Left cardiac atrium (tissue), 4 donors: ENCODE data around the gene PRICKLE3. TPM values are rescaled to one million over a fixed set of nuclear protein-coding genes. Genes with fewer than 3 reads are reported as not detected.
A peak's percentile ranks its signal among the peaks of the same experiment; 100 is the strongest.

ENCODE experiments used
- ATAC-seq, 2 donors: fragments of 200-7000 bp; cut with Tn5 transposase; one replicate each; pipeline ENCODE4 v1.9.1; 2020; ENCODE audit warnings: mild to moderate bottlenecking in 2 of 2, moderate library complexity in 2 of 2
- DNase-seq: peaks from one replicate; pipeline ENCODE4 v3.0.0-alpha.2; 2020
- intact Hi-C, 2 donors: fragments of 100-400 bp; cut with DNase I; formaldehyde crosslinking; loops; one replicate each; pipeline versions ENCODE4 v1.14.1 to v1.15.1; 2022 to 2023
- long read RNA-seq: library from polyadenylated mRNA; unstranded; transcript quantifications from one replicate; pipeline ENCODE4 v2.0.0, GENCODE V29; 2021
- total RNA-seq, 2 donors: library from RNA; stranded (reverse); fragmentation: NEBNext Ultra II Directional; extraction: Animal tissue kit (Norgen Biotek cat#: 25700); gene quantifications; one replicate each; pipeline ENCODE4 v1.2.1, GENCODE V29; 2021
- donor health status: DM: no; HTN: yes; CAD: no.
- donor health status: DM: no; HTN: yes; CAD: no; lungs with severe emphysema.
- donor health status: DM: yes; HTN: yes; CAD: no.
- donor health status: Dilated cardiomyopathy.

PRICKLE3 gene
- 10 to 100 TPM in 1 of 2 donors, 1 to 10 TPM in 1; 9.9 to 14.8 TPM for total RNA-seq
- long read RNA-seq, partial matches to known transcripts, result 3 of 7 reads
- long read RNA-seq, other reads (novel, unspliced or antisense), result 1 of 7 reads

GRCh38 chrX:49186125-49187027 lies at the start of gene PRICKLE3:
PRICKLE3 (minus strand) TSS chrX:49186373; CDS start chrX:49186297, 76 bp downstream.
- intact Hi-C loops, result no loop called here
- peak; percentile 89 for DNase-seq
- peak; percentile 45 to 48 for ATAC-seq

- DNase-seq (no peak), ATAC-seq (no peak)
- intact Hi-C loops, result no loop called here
Observed at GRCh38 chrX:49233887-49234555, 47.8 kb upstream of the PRICKLE3 start.

GRCh38 chrX:49233176-49233575 lies 47.0 kb upstream of the PRICKLE3 start, which contains the start of gene CACNA1F:
CACNA1F (minus strand) TSS chrX:49233340; CDS start chrX:49233309, 31 bp downstream.
- intact Hi-C loops, result no loop called here
- ATAC-seq (no peak), DNase-seq (no peak)

GRCh38 chrX:49232525-49232924 lies 46.4 kb upstream of the PRICKLE3 start:
- DNase-seq, result no peak
- intact Hi-C loops, result no loop called here
- no peak for ATAC-seq

GRCh38 chrX:49231333-49232000 lies 45.3 kb upstream of the PRICKLE3 start:
- intact Hi-C loops, result no loop called here
- no peak for ATAC-seq
- DNase-seq, result no peak

GRCh38 chrX:49230500-49231232 lies 44.5 kb upstream of the PRICKLE3 start:
- intact Hi-C loops, result no loop called here
- DNase-seq, result peak; percentile 86
- ATAC-seq, result peak; percentile 64 to 87

GRCh38 chrX:49228185-49228584 lies 42.0 kb upstream of the PRICKLE3 start:
- DNase-seq, result no peak
- ATAC-seq, result no peak
- intact Hi-C loops, result no loop called here

GRCh38 chrX:49227726-49228125 lies 41.6 kb upstream of the PRICKLE3 start:
- ATAC-seq (no peak), DNase-seq (no peak)
- intact Hi-C loops, result no loop called here

GRCh38 chrX:49226946-49227345 lies 40.8 kb upstream of the PRICKLE3 start:
- intact Hi-C loops, result no loop called here
- ATAC-seq (no peak), DNase-seq (no peak)

GRCh38 chrX:49225858-49226257 lies 39.7 kb upstream of the PRICKLE3 start:
- intact Hi-C loops, result no loop called here
- no peak for ATAC-seq
- no peak for DNase-seq

- intact Hi-C loops, result no loop called here
- DNase-seq (no peak), ATAC-seq (no peak)
Observed at GRCh38 chrX:49221868-49222267, 35.7 kb upstream of the PRICKLE3 start.

GRCh38 chrX:49220100-49220499 lies 33.9 kb upstream of the PRICKLE3 start:
- no peak for DNase-seq
- no peak for ATAC-seq
- intact Hi-C loops, result no loop called here

GRCh38 chrX:49214996-49215526 lies 28.9 kb upstream of the PRICKLE3 start:
- ATAC-seq (no peak), DNase-seq (no peak)
- intact Hi-C loops, result no loop called here

GRCh38 chrX:49214416-49214815 lies 28.2 kb upstream of the PRICKLE3 start:
- DNase-seq (no peak), ATAC-seq (no peak)
- intact Hi-C loops, result no loop called here

GRCh38 chrX:49212861-49213260 lies 26.7 kb upstream of the PRICKLE3 start:
- no peak for DNase-seq
- intact Hi-C loops, result no loop called here
- no peak for ATAC-seq

GRCh38 chrX:49212209-49212608 lies 26.0 kb upstream of the PRICKLE3 start:
- ATAC-seq, result no peak
- intact Hi-C loops, result no loop called here
- no peak for DNase-seq

- intact Hi-C loops, result no loop called here
- no peak for ATAC-seq
- DNase-seq, result no peak
Observed at GRCh38 chrX:49211074-49211473, 24.9 kb upstream of the PRICKLE3 start.

GRCh38 chrX:49210406-49210805 lies 24.2 kb upstream of the PRICKLE3 start:
- DNase-seq (no peak), ATAC-seq (no peak)
- intact Hi-C loops, result no loop called here
